Measurements from ENCODE around the gene ZNF784.

DNA sequence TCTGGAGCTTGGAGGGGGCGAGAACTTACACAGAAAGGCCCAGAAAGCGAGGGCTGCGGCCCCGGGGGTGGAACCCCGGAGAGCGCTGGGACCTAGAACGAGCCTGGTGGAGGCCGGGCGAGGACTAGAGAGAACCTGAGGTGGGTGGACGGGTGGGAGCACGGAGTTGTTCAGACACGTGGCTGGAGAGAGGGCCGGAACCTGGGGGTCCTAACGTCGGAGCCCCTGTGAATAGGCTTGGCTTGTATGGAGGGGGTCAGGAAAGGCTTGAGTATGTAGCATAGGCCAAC is 19.5 kb upstream of the ZNF784 start:
- TF ChIP-seq, protein P1, sequence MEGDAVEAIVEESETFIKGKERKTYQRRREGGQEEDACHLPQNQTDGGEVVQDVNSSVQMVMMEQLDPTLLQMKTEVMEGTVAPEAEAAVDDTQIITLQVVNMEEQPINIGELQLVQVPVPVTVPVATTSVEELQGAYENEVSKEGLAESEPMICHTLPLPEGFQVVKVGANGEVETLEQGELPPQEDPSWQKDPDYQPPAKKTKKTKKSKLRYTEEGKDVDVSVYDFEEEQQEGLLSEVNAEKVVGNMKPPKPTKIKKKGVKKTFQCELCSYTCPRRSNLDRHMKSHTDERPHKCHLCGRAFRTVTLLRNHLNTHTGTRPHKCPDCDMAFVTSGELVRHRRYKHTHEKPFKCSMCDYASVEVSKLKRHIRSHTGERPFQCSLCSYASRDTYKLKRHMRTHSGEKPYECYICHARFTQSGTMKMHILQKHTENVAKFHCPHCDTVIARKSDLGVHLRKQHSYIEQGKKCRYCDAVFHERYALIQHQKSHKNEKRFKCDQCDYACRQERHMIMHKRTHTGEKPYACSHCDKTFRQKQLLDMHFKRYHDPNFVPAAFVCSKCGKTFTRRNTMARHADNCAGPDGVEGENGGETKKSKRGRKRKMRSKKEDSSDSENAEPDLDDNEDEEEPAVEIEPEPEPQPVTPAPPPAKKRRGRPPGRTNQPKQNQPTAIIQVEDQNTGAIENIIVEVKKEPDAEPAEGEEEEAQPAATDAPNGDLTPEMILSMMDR (IDR thresholded peaks at IDR 0.05; ENCODE audit: insufficient read depth, low read length): no peak
- TF ChIP-seq SPI1 (IDR thresholded peaks at IDR 0.05; ENCODE audit: borderline replicate concordance, low read depth) (no peak), POLR2AphosphoS5 (IDR thresholded peaks at IDR 0.05; ENCODE audit: low read depth) (no peak), GABPA (IDR thresholded peaks at IDR 0.05; ENCODE audit: low read depth) (no peak), REST (IDR thresholded peaks at IDR 0.05; ENCODE audit: insufficient replicate concordance, low read depth) (no peak)

Measured in HL-60 (cell line).